Upper lobe of left lung (tissue), 4 donors: ENCODE results near the gene GPC1.

Source experiments
- POLR2AphosphoS5 ChIP-seq, 2 donors: sonication (generic); formaldehyde crosslinking; IDR thresholded peaks; one replicate each; pipeline ENCODE4 v1.5.1; 2017; ENCODE audit warnings: antibody characterized with exemption in 2 of 2
- TF ChIP-seq, protein P1 (sequence below), 6 experiments: fragments of 450-650 bp in 4 of 6; fragments of 200-600 bp in 2 of 6; sonication (generic) in 2 of 6; IDR thresholded peaks; one replicate each; pipeline ENCODE4 v1.5.1; 2016 to 2019; ENCODE audit warnings: antibody characterized with exemption in 6 of 6

DNA sequence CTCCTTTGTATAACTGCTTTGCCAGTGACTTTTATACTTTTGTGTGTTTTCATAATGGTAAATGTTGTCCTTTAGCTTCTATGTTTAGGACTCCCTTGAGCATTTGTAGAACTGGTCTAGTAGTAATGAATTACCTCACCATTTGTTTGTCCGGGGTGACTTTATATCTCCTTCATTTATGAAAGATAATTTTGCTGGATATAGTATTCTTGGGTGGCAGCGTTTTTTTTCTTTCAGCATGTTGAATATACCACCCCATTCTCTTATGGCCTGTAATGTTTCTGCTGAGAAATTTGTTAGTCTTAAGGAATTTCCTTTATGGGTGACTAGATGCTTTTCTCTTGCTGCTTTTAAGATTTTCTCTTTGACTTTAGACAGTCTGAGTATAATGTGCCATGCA lies 56.0 kb downstream of the GPC1 start:
- TF ChIP-seq, protein P1, sequence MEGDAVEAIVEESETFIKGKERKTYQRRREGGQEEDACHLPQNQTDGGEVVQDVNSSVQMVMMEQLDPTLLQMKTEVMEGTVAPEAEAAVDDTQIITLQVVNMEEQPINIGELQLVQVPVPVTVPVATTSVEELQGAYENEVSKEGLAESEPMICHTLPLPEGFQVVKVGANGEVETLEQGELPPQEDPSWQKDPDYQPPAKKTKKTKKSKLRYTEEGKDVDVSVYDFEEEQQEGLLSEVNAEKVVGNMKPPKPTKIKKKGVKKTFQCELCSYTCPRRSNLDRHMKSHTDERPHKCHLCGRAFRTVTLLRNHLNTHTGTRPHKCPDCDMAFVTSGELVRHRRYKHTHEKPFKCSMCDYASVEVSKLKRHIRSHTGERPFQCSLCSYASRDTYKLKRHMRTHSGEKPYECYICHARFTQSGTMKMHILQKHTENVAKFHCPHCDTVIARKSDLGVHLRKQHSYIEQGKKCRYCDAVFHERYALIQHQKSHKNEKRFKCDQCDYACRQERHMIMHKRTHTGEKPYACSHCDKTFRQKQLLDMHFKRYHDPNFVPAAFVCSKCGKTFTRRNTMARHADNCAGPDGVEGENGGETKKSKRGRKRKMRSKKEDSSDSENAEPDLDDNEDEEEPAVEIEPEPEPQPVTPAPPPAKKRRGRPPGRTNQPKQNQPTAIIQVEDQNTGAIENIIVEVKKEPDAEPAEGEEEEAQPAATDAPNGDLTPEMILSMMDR (IDR thresholded peaks at IDR 0.05), result no peak
- TF ChIP-seq POLR2AphosphoS5 (IDR thresholded peaks at IDR 0.05), result no peak
